GM18505 (cell line): ENCODE measurements around the gene ANKRD65.
"Not testable (repeated sequence)": the region's sequence is repeated elsewhere in the genome, so short reads cannot be mapped to it uniquely, and the experiment has no call there.

Experiments
- ATAC-seq: cut with Tn5 transposase; IDR thresholded peaks from one replicate; pipeline ENCODE4 v1.9.1; 2021; ENCODE audit not compliant: unreplicated experiment
- POLR2A ChIP-seq: IDR thresholded peaks from 4 replicates; pipeline ENCODE4 v1.6.1; 2011; ENCODE audit warnings: borderline replicate concordance; ENCODE audit not compliant: insufficient read depth, insufficient read length; ENCODE audit errors: extremely low read depth

ANKRD65 gene

DNA sequence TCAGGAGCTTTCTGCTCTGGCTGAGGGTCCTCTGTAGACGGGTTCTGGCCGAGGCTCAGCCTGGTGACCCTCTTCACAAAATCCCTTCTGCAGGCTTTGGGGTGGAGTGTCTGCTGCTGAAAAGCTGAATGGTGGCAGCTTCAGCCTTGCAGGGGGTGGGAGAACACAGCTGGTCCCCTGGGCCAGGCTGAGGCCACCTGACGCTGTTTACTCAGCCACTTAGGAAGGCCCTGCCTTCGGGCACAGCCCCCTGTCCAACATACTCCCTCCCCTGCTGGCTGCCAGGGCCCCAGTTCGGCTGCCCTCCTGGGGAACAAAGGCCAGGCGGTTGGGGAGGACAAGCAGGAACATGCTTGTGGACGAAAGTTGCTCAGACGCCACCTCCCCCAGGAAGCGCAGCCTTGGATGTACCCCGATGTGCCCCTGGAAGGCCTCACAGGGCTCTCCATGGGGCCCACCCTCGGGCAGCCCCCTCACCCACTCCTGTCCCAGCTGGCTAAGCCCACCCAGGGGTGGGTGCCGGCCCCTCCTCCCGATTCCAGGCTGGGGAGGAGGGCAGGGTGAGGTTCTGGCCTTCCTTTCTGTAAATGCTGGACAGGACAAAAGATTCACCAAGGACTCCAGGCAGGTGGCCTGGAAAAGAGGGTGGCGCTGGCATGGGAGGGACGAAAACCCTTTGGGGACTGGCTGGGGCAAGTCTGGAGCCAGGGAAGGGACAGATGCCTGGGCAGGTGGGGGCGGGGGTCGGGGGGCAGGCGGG, at the start of gene ANKRD65:
Gene ANKRD65, minus strand, starts transcription at position 130 of the 760 bp plus-strand sequence. CDS start 271 bp downstream, outside the sequence.
- ATAC-seq = no peak
- no peak for TF ChIP-seq POLR2A

GRCh38 chr1:1468196-1468985, 47.3 kb upstream of the ANKRD65 start:
- not testable (repeated sequence) for ATAC-seq

GRCh38 chr1:1463312-1463711, 42.2 kb upstream of the ANKRD65 start:
- no peak for TF ChIP-seq POLR2A
- no peak for ATAC-seq

DNA sequence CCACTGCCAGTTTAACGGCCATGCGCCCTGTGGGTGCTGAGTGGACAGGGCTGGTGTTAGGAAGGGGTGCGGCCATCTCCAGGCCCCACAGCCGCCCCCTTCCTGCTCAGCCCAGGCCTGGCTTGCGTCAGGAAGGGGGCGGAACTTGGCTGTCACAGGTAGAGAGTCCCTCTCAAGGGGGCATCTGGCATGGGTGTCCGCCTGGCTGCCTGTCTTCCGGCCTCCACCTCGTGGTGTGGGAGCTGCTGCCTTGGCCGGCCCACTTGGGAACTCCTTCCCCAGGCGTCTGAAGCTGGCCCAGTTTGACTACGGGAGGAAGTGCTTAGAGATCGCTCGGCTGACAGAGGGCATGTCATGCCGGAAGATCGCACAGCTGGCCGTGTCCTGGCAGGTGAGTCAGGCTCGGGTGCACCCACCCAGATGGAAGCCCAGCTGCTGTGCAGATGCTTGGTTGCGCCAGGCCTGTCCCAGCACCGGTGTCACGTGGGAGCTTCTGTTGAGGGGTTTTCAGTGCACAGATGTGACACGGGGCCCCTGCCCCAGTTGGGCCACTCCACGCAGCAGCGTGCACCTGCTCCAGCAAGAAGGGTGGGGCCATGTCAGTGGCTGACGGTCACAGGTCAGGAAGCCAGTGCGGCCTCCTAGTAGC, 41.4 kb upstream of the ANKRD65 start:
- no peak for ATAC-seq
- TF ChIP-seq POLR2A = no peak

GRCh38 chr1:1461721-1462317, 40.7 kb upstream of the ANKRD65 start:
- no peak for ATAC-seq
- TF ChIP-seq POLR2A = no peak

- ATAC-seq = no peak
- no peak for TF ChIP-seq POLR2A
Measured at GRCh38 chr1:1460540-1461130, 39.6 kb upstream of the ANKRD65 start.

DNA sequence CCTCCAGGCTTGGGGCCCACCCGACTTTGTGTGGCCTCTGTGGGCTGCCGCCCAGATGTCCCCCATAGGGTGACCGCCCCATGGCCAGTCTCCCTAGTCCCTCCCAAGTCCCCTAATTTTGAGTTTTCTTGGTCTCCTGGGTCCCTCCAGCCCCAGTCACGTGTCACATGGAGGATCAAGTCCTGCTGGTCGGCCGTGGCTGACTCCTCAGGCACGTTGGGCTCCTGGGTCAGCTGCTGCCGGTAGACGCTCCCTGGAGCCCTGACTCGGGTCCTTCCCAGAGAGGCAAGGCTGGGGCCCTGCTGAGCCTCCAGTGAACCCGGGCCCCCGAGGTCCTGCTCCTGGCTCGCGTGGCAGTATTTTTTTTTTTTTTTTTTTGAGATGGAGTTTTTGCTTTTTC, 38.6 kb upstream of the ANKRD65 start:
- not testable (repeated sequence) for ATAC-seq

DNA sequence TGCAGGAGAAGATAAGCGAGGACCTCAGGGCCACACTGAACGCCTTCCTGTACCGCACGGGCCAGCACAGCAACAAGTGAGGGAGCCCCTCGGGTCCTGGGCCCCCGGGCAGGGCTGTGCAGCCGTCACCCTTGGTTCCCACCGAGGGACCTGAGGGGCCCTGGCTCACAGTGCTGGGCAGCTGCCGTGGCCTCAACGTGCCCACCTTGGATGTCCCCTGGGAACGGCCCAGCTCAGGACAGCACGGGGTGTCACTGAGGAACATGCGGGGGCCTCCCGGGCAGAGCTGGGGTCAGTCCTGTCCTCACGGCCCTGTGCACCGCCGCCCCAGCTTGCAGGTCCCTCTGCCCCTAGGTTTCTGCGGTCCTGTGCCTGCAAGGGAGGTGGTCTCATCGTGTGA, 38.1 kb upstream of the ANKRD65 start:
- ATAC-seq = not testable (repeated sequence)

DNA sequence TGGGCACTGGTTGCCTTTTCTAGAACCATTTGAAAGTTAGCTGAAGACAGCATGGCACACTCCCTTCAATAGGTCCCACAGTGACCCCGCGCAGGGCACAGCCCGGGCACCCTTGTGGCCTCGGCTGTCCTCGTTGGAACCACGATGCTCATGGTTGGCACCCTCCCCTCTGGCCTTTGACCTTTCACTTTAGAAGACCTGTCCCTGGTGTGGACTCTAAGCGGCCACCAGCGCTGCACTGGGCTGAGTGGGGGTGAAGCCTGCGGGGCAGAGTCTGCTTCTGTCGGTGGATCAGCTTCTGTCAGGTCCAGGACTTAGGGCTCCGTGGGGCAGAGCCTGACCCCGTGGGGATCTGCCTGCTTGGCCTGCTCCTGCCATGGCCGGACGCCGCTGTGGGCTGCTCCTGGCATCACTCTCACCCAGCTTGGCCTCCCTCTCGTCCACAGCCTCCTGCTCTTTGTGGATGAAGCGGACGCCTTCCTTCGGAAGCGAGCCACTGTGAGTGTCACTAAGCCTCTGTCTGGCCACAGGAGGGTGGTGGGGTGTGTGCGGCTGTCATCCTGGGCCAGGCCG, 35.7 kb upstream of the ANKRD65 start:
- not testable (repeated sequence) for ATAC-seq

DNA sequence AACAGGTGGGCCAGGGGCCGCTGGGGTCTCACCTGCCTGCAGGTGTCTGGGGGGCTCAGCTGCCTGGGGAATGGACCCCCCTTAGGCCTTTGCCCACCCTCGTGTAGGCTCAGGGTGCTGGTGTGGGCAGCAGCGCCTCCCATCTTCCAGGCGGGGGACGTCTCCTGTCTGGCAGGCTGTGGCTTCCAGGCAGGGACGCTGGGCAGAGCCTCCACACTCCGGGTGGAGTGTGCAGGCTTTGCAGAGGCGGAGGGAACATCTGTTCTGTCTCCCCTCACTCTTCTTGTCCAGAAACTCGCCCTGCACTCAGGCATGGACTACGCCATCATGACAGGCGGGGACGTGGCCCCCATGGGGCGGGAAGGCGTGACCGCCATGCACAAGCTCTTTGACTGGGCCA, 34.9 kb upstream of the ANKRD65 start:
- not testable (repeated sequence) for ATAC-seq

DNA sequence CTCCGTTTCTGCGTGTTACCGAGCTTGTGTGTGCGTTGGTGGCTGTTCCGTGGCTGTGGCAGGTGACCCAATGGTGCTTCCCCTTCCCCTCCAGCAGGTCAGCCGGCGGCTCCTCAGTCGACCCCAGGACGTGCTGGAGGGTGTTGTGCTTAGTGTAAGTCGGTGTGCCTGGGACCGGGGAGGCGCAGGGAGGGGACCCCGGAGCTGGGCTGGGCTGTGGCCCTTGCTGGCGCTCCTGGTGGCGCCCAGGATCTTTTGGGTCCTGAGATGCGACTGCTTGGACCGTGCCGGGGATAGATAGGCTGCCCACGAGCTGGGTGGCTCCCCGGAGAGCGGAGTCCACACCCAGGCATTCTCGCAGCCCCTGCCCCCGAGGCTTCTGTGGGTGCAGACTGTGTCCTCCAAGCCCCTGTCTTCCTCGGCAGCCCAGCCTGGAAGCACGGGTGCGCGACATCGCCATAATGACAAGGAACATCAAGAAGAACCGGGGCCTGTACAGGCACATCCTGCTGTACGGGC, 34.3 kb upstream of the ANKRD65 start:
- no peak for TF ChIP-seq POLR2A
- no peak for ATAC-seq

- not testable (repeated sequence) for ATAC-seq
Measured at GRCh38 chr1:1454286-1455056, 33.4 kb upstream of the ANKRD65 start.

GRCh38 chr1:1452882-1453281, 31.8 kb upstream of the ANKRD65 start:
- no peak for ATAC-seq
- TF ChIP-seq POLR2A = no peak

DNA sequence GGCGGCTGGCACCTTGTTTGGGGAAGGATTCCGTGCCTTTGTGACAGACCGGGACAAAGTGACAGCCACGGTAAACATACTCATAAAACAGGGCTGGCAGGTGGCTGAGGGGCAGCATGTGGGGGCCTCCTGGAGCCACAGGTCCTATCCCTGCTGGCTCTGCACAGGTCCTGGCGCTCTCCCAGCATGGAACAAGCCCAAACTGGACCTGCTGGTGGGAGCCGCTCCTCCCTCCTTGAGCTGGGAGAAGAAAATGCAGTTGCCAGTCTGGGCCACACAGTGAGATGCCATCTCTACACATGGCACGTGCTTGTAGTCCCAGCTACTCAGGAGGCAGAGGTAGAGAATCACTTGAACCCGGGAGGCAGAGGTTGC, 31.3 kb upstream of the ANKRD65 start:
- ATAC-seq = not testable (repeated sequence)
